ENCODE data around the gene GHRH. TPM values are rescaled to one million over a fixed set of nuclear protein-coding genes. Genes with fewer than 3 reads are reported as not detected.

GHRH gene
- total and polyA plus RNA-seq, 2 experiments from 2014 or later, result not detected

DNA sequence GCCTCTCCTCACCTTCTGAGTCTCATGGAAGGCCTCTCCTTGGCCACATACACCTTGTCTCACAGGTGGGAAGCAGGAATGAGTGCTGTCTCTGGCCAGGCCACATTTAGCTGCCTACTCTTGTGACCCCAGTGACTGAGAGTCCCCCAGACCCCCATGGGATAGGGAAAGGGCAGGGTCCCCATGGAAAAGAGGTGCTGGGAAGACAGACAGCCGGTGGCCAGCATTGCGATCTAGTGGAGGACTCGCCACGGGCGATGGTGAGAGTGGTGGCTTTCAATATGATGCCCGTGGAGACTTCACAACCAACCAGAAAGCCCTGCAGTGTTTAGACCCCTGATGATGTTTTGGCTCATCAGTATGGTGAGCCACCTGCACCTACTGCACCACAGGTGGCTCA is 47.7 kb upstream of the GHRH start:
- H3K9me2 ChIP-seq (replicated peaks; ENCODE audit: insufficient read depth), result no peaks in the 10 kb centered on the region
- H3K4me2 ChIP-seq, result peak overlapping the region; percentile 50
- H3K4me3 ChIP-seq, result no peak overlapping the region
- peak overlapping the region; percentile 98 for H3K27ac ChIP-seq
- no peaks in the 10 kb centered on the region for H3K36me3 ChIP-seq (replicated peaks; ENCODE audit: insufficient read depth, low read depth)
- 98% methylated on average over 6 of the region's 6 CpGs for WGBS (ENCODE audit: low lambda C conversion rate, missing lambda C conversion rate)
- peaks cover 46% of the 10 kb centered on the region for H3K4me1 ChIP-seq (ENCODE audit: insufficient read depth)
- no peaks in the 10 kb centered on the region for H3K27me3 ChIP-seq
- no peaks in the 10 kb centered on the region for H4K20me1 ChIP-seq (ENCODE audit: insufficient read depth, poor library complexity, severe bottlenecking)
- TF ChIP-seq EZH2 (IDR thresholded peaks at IDR 0.05; ENCODE audit: borderline replicate concordance), result no peak
- TF ChIP-seq EZH2phosphoT487 (IDR thresholded peaks at IDR 0.05; ENCODE audit: low read depth, severe bottlenecking, unreplicated experiment), result no peak
- TF ChIP-seq, protein P1, sequence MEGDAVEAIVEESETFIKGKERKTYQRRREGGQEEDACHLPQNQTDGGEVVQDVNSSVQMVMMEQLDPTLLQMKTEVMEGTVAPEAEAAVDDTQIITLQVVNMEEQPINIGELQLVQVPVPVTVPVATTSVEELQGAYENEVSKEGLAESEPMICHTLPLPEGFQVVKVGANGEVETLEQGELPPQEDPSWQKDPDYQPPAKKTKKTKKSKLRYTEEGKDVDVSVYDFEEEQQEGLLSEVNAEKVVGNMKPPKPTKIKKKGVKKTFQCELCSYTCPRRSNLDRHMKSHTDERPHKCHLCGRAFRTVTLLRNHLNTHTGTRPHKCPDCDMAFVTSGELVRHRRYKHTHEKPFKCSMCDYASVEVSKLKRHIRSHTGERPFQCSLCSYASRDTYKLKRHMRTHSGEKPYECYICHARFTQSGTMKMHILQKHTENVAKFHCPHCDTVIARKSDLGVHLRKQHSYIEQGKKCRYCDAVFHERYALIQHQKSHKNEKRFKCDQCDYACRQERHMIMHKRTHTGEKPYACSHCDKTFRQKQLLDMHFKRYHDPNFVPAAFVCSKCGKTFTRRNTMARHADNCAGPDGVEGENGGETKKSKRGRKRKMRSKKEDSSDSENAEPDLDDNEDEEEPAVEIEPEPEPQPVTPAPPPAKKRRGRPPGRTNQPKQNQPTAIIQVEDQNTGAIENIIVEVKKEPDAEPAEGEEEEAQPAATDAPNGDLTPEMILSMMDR (IDR thresholded peaks at IDR 0.05; ENCODE audit: poor library complexity), result no peak
- H3K9me3 ChIP-seq (ENCODE audit: low read depth), result no peaks in the 10 kb centered on the region
- DNase-seq (ENCODE audit: low spot score), result no peak
- H3K79me2 ChIP-seq, result peaks cover 48% of the 10 kb centered on the region
- no peak overlapping the region for H2AFZ ChIP-seq

DNA sequence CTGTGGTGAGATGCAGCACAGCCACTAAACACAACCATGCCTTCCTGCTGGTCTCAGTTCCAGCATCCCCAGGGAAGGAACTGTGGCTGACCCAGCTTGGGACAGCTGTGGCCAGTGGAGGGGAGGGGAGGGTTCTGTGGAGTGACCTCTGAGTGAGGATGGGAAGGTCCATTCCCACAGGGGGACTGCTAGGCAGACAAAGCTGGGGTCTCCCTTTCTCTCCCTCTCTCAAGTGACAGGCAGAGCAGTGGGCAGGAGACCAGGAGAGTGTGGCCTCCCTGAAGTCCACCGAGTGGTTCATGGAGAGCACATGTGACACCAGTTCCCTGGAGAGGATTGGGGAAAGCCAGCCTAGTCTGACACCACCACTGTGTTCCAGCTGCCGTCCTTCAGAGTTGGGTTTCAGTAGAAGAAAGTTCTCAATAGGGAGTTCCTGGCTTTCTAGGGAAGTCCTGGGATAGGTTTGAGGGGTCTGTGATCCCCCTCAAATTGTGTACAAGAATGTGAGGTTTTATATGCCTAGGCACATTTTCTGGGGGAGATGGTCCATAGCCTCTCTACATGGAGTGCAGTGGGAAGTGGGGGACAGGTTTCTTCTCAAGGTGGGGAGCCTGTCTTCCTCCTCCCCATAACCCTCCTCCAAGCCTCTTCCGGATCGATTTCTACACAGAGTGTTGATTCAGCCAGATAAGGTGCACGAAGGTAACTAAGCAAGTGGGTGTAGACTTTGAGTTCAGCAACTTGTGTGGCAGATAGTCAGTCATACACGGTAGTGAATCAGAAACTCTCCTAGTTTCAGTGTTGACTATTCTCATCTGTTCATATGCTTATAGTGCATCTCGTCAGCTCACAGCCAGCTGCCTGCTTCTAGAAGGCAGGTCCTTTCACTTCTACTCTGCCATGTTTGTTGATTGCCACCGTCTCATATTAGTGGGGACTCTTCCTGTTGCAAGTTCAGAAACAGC is 46.8 kb upstream of the GHRH start:
- Histone ChIP-seq H3K79me2 (peaks cover 44% of the 10 kb centered on the region), H3K36me3 (replicated peaks; ENCODE audit: insufficient read depth, low read depth) (no peaks in the 10 kb centered on the region), H3K4me2 (peak overlapping the region; percentile 50), H3K9me2 (replicated peaks; ENCODE audit: insufficient read depth) (no peaks in the 10 kb centered on the region), H3K9me3 (ENCODE audit: low read depth) (no peaks in the 10 kb centered on the region), H3K4me1 (ENCODE audit: insufficient read depth) (peaks cover 38% of the 10 kb centered on the region), H4K20me1 (ENCODE audit: insufficient read depth, poor library complexity, severe bottlenecking) (no peaks in the 10 kb centered on the region), H3K4me3 (no peak overlapping the region), H2AFZ (no peak overlapping the region), H3K27me3 (no peaks in the 10 kb centered on the region), H3K27ac (peak overlapping the region; percentile 98)
- peak; percentile 72 for DNase-seq (ENCODE audit: low spot score)
- no peak for TF ChIP-seq EZH2 (IDR thresholded peaks at IDR 0.05; ENCODE audit: borderline replicate concordance)
- TF ChIP-seq, protein P1 (IDR thresholded peaks at IDR 0.05; ENCODE audit: poor library complexity), result no peak
- no peak for TF ChIP-seq EZH2phosphoT487 (IDR thresholded peaks at IDR 0.05; ENCODE audit: low read depth, severe bottlenecking, unreplicated experiment)
- 62% methylated on average over 8 of the region's 8 CpGs for WGBS (ENCODE audit: low lambda C conversion rate, missing lambda C conversion rate)

DNA sequence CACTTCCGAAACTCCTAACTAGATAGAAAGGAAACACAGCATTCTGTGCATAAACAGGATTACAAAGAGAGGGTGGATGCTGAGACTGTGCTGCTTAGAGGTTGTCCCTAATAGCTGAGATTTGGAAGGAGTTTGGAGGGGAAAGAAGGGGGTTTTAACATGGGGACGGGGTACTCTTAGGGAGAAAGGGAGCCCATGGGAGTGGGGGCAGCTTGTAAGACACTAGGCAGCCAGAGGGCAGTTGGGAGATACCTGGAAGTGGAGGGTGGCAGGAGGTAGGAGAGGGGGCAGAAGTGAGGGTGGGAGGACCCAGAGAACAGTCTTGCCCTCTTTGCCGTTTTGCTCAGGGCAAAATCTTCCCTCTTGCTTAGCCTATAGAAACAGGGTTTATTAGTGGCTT is 44.2 kb upstream of the GHRH start:
- WGBS (ENCODE audit: low lambda C conversion rate, missing lambda C conversion rate), result 91% methylated on average over 3 of the region's 3 CpGs
- H2AFZ ChIP-seq, result no peak overlapping the region
- H3K27me3 ChIP-seq, result no peaks in the 10 kb centered on the region
- no peak overlapping the region for H3K4me3 ChIP-seq
- no peaks in the 10 kb centered on the region for H4K20me1 ChIP-seq (ENCODE audit: insufficient read depth, poor library complexity, severe bottlenecking)
- no peak overlapping the region for H3K4me2 ChIP-seq
- peaks cover 39% of the 10 kb centered on the region for H3K79me2 ChIP-seq
- H3K36me3 ChIP-seq (replicated peaks; ENCODE audit: insufficient read depth, low read depth), result no peaks in the 10 kb centered on the region
- TF ChIP-seq EZH2phosphoT487 (IDR thresholded peaks at IDR 0.05; ENCODE audit: low read depth, severe bottlenecking, unreplicated experiment), result no peak
- TF ChIP-seq EZH2 (IDR thresholded peaks at IDR 0.05; ENCODE audit: borderline replicate concordance), result no peak
- TF ChIP-seq, protein P1 (IDR thresholded peaks at IDR 0.05; ENCODE audit: poor library complexity), result no peak
- peaks cover 23% of the 10 kb centered on the region for H3K4me1 ChIP-seq (ENCODE audit: insufficient read depth)
- H3K27ac ChIP-seq, result no peak overlapping the region
- no peak for DNase-seq (ENCODE audit: low spot score)
- no peaks in the 10 kb centered on the region for H3K9me3 ChIP-seq (ENCODE audit: low read depth)
- H3K9me2 ChIP-seq (replicated peaks; ENCODE audit: insufficient read depth), result no peaks in the 10 kb centered on the region

Data from hepatocyte (in vitro differentiated cells).